Stimulated activated CD4-positive, alpha-beta T cell treated with anti-CD3 and anti-CD28 coated beads, Interleukin-12 subunit alpha, Interleukin-12 subunit beta, amount 100 ng/mL, for 4 hours (primary cell): Measurements from ENCODE around the gene LRP4.
"Not testable (repeated sequence)": the region's sequence is repeated elsewhere in the genome, so short reads cannot be mapped to it uniquely, and the experiment has no call there.

Experiments used
- DNase-seq: peaks from one replicate; pipeline ENCODE4 v3.0.0-alpha.2; 2020

LRP4 gene, protein sequence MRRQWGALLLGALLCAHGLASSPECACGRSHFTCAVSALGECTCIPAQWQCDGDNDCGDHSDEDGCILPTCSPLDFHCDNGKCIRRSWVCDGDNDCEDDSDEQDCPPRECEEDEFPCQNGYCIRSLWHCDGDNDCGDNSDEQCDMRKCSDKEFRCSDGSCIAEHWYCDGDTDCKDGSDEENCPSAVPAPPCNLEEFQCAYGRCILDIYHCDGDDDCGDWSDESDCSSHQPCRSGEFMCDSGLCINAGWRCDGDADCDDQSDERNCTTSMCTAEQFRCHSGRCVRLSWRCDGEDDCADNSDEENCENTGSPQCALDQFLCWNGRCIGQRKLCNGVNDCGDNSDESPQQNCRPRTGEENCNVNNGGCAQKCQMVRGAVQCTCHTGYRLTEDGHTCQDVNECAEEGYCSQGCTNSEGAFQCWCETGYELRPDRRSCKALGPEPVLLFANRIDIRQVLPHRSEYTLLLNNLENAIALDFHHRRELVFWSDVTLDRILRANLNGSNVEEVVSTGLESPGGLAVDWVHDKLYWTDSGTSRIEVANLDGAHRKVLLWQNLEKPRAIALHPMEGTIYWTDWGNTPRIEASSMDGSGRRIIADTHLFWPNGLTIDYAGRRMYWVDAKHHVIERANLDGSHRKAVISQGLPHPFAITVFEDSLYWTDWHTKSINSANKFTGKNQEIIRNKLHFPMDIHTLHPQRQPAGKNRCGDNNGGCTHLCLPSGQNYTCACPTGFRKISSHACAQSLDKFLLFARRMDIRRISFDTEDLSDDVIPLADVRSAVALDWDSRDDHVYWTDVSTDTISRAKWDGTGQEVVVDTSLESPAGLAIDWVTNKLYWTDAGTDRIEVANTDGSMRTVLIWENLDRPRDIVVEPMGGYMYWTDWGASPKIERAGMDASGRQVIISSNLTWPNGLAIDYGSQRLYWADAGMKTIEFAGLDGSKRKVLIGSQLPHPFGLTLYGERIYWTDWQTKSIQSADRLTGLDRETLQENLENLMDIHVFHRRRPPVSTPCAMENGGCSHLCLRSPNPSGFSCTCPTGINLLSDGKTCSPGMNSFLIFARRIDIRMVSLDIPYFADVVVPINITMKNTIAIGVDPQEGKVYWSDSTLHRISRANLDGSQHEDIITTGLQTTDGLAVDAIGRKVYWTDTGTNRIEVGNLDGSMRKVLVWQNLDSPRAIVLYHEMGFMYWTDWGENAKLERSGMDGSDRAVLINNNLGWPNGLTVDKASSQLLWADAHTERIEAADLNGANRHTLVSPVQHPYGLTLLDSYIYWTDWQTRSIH (N-terminal part only)

DNA sequence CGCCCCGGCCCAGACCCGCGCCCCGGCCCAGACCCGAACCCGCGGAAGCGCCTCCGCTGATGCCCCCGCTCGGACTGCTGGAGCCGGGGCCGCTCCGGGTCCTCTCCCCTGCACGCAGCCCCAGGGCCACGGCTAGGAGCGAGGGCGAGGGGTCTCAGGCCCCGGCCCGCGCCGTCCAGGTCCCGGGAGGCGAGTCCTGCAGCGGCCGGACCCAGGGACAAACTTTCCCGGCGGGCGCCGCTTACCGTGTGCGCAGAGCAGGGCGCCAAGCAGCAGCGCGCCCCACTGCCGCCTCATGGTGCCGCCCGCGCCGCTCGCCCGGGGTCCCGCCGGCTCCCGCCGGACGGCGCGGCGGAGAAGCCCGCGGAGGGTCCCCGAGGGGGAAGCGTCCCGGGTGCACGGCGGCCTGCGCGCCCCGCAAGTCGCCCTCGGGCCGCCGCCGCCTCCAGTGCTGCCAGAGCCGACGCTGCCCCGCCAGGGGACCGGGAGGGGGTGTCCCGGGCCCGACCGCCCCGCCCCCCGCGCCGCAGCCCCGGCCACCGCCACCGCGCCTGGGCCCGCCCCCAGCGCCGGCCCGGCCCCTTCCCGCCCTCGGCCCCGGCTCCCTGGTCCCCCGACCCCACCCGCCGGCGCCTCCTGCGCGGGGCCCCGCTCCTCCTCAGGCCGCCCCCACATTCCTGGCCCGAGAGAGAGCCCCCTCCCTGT is at the start of gene LRP4:
Gene LRP4, minus strand, starts transcription at position 468 of the 705 bp plus-strand sequence. Its CDS starts 171 bp downstream, at position 297.
- DNase-seq: peak; percentile 45

DNA sequence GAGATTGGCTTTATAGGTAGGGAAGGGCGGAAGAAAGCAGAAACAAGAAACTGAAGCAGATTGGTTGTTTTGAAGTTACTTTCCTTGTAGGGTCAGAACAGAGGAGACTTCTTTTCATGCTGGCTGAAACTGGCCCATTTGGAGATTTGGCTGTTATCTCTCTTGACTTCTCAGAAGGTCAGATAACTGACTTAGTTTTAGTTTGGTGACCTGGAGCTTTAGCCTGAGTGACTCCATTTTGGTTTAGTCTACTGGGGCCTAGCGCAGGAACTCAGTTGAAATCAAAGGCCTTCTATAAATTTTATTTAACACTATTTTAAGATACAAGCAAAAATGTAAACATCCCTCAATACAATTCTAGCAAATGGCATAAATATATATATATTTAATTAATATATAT is 49.6 kb upstream of the LRP4 start:
- DNase-seq: no peak

DNA sequence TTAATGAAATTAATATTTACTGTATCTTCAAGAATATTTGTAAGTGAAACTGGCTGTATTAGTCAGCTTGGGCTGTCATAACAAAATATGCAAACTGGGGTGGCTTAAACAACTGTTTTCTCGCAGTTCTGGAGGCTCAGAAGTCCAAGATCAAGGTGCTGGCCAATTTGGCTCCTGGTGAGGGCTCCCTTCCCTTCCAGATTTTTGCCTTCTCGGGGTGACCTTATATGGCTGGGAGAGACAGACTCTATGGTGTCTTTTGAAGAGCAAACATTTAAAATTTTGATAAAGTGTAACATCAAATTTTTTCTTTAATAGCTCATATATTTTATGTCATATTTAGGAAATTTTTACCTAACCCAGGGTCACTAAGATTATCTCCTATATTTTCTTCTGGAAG is 48.4 kb upstream of the LRP4 start:
- no peak for DNase-seq

DNA sequence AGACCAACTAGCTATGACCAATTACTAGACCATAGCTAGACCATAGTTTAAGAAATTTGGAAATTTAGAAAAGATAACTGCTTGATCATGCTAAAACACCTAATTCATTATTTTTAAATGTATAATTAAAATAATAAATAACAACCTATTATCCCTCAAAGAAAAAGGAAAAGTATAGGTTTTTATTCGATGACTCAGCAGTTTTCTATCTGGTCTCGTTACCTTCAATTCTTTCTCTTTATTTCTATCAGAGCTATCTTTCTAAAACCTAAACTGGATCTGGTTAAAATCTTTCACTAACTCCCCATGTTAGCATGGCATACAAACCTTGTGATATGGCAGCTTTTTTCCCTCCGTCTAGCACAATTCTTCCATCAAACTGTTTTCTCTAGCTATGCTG is 45.5 kb upstream of the LRP4 start:
- no peak for DNase-seq

DNA sequence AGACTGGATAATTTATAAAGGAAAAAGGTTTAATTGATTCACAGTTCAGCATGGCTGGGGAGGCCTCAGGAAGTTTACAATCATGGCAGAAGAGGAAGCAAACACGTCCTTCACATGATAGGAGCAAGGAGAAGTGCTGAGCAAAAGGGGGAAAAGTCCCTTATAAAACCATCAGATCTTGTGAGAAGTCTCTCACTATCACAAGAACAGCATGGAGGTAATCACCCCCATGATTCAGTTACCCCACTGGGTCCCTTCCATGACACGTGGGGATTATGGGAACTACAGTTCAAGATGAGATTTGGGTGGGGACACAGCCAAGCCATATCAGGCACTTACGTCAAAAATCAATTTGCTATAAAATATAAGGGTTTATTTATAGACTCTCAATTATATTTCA is 43.5 kb upstream of the LRP4 start:
- DNase-seq: not testable (repeated sequence)

DNA sequence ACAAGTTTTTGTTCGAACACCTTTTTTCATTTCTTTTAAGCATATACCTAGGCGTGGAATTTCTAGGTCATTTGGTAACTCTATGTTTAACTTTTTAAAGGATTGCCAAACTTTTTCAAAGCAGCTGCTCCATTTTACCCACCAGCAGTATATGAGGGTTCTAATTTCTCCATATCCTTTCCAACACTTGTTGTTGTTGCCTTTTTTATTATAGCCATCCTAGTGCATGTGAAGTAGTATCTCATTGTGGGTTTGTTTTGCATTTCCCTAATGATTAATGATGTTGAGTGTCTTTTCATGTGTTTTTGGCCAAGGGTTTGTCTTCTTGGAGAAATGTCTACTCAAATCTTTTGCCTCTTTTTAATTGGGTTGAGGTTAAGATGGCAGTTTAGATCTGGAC is 42.7 kb upstream of the LRP4 start:
- no peak for DNase-seq

DNA sequence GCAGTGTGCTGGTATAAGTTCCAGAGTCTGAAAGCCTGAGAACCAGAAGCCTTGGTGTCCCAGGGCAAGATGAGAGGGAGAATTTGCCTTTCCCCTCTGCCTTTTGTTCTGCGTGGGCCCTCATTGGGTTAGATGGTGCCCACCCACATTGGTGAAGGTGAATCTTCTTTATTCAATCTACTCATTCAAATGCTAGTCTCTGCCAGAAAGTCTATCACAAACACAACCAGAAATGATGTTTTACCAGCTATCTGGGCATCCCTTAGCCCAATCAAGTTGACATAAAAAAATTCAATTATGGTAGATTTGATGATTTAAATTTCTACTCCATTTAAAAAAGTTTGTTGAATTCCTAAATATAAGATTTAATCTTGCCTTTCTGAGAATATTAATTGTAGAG is 40.4 kb upstream of the LRP4 start:
- DNase-seq: no peak

DNA sequence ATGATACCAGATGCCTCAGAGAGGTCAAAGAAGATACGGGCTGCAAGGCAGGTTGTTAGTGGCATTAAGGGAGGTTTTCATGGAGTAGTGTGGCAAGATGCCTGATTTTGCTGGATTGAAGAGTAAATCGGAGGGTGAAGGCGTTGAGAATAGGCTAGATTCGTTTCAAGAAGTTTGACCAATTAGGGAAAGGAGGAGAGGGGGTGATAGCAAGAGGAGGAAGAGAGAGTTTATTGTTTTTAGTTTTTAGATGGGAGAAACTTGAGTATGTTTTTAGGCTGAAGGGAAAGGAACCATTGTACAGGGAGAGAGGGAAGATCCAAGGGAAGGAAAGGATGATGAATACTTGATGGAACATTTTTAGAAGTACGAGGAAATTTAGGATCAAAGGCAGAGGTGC is 34.7 kb upstream of the LRP4 start:
- DNase-seq: no peak

DNA sequence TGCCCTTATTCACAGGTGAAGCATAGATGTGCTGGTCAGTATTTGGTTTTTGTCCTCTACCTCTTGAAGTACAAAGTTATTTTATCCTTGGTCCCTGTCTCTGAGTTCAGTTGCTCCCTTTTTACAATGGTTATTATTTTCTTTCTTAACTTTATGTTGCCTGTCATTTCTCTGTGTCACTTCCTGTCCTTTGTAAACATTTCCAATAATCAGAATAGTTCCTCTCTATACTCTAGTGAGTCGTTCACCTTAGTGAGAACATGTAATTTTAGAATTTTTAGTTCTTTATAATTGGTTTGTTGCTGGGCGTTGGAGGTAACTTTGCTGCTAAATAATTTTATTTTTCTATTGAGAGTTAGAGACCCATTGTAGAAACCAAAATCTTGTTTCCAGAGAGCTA is 34.2 kb upstream of the LRP4 start:
- no peak for DNase-seq

DNA sequence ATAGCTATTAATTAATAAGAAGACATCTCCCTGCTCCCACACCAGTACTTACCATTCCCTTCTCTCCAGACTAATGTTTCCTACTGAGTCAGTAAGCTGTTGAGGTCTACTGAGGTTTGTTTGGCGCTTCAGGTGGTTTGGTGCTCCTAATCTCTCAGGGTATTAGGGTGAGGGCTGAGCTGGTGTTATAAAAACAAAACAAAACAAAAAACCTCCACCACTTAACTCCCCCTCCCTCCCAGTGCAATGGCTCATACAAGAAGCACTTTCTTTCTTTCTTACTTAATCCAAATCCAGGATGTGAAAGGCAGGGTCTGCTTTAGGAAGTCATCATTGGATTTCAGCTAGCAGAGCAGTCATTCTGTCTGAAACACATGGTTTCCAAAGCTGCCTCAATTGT is 33.5 kb upstream of the LRP4 start:
- DNase-seq: no peak

DNA sequence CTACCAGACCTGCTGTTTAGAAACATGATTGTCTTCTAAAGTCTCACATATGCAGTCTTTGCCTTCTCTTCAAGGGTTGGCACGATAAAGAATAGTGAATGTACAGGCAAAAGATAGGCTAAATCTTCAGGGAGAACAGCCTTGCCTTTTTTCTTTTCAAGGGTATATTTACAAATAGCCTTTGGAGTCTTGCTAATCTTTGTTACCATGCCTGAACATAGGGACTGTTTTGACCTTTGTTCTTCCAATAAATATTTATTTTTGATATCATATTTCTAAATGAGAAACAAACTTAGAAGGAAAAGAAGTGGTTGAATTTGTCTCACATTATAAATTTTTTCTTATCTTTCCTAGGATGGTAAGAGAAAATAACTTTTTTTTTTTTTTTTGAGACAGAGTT is 30.9 kb upstream of the LRP4 start:
- no peak for DNase-seq

DNA sequence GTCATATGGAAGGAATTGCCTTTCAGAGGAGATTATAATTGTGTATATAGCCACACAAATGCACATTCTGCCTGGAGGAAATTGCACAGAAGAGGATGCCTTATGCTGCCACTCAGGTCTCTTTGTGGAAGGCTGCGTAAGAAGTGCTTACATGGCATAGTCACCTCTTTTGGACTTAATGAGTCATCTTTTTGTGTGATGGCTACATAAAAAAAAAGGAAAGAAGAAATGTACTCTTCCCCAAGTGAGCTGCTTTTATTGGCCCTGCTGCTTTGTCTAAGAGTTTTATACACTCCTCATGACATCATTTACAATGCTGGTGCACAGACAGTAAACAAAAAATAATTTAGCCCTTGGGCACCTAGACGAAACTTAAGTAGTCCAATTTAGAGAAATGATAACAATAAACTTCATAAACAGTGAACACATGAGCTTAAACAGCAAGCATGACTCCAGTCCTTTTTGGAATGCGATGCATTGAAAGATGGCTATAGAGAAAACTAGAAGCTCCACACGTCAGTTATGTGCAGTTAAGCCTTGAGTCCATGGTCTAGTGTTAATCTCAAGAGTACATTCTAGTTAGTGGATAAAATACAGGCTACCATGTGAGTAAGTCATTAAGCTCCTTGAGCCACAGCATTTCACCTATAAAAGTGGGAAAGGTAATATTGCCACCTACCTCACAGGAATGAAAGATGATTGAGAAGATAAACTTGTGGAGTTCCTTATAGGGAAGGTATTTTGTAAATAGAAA is 30.2 kb upstream of the LRP4 start:
- DNase-seq: no peak

DNA sequence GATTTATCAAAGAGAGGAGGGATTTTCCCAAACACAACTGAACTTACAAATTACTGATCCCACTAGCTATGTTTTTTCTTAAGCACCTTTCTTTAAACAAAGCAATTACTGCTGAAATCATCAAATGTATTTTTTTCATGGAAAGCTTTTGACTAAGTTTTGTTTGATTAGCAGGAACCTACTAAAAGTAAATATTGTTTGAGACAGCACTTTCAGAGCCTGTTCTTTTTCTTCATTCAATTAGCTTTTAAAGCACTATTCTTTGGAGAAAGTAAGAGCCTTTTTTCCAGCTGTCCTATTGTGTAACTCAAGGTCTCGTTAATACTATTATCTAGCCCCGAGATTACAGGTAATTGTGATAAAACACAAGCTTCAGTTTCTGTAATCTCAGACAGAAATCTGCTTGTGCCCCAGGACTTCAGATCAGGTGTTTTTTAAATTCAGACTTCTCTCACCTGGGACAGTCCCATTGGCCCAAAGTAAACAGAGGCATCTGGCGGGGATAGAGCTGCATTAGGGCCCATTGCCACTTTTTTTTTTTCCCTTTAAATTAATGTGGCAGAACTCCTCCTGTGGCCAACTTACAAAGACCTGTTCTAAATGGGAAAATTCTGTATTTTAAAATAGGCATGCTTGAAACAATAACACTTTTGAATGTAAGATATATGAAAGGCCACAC is 29.2 kb upstream of the LRP4 start:
- DNase-seq: no peak

DNA sequence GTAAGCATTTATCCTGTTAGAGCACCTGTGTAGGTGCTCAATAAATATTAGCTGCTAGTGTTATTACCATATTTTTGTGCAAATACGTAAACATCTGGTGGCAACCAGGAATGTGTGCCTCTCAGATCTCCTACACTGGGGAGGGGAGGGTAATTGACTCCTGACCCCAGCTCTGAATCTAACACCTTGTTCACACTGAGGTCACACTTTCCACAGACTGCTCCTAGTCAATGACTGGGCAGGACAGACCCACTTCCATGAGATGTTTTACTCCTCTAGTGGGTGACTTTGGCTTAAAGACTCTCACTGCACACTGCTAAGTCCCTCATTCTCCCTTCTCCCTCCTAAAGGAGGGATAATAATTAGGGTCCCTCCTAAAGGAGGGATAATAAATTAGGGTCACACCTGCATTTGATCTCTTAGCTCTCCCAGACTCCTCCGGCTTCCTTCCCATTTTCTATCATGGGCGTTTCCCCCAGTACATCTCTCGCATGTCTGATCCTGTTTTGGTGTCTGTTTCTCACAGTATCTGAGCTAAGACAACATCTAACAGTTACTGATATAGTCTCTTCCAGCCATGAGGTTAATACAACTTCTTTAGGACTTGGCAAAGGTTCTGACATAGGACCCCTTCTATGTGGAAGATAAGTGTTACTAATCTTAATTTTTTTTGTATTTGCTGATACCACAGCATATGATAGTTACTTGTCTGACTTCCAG is 26.2 kb upstream of the LRP4 start:
- no peak for DNase-seq

DNA sequence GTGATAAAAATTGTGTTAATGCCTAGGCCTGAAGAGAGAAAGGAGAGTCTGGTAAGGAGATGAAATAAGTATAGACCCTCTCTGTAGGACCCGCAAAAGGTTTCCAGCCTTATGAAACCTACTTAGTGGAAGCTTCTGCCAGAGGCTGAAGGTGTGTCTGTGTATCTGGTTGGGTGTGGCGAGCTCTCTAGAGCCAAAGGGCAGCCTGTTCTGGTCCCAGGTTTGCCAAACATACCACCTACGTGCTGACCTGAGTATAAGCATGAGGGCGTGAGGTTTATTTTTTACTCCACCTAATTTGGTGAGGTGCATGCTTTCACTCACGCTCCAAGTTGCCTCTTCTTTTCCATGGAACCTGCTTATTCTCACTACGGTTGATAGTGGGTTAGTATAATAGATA is 23.8 kb upstream of the LRP4 start:
- no peak for DNase-seq

DNA sequence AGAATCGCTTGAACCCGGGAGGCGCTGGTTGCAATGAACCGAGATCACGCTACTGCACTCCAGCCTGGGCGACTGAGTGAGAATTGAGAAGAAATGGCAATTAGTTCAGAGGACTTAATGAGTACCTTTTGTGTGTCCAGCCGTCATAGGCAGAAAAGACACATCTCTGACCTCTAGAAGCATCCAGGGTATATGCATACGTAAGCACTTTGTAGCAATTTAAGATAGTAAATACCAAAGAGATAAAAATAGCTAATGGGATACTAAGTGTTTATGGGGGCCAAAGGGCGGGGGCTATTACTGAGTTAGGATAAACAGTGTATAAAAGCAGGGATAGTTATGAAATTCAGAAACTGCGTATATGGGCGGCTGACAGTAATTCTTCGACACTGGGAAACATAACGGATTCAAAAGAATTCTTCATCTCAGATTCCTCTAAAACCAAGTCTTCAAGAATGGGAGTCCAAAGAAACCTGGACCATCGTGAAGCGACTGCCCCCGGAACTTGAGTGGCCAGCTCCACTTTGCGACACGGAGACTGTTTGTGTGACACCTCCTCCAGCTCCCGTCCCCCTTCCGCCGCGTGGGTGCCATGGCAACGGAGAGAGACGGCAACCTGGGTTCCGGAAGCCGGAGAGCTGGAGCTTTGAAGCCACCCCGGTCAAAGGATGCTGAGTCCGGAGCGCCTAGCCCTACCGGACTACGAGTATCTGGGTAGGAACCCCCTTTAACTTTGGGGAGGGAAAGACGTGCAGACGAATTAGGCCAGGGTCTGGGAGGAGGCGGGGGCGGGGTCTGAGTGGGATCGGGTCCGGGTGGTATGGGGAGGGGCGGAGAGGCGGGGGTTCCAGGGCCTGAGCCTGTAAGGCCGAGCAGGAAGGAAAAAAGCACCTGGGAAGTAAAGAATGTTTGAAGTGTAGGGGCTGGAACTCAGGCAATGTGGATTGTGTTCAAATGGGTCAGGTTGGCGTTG is 18.1 kb upstream of the LRP4 start, which contains the start of gene CSTPP1:
Gene CSTPP1, plus strand, starts transcription at position 624 of the 973 bp plus-strand sequence. Its CDS starts 45 bp downstream, at position 669.
- DNase-seq: peak; percentile 94

DNA sequence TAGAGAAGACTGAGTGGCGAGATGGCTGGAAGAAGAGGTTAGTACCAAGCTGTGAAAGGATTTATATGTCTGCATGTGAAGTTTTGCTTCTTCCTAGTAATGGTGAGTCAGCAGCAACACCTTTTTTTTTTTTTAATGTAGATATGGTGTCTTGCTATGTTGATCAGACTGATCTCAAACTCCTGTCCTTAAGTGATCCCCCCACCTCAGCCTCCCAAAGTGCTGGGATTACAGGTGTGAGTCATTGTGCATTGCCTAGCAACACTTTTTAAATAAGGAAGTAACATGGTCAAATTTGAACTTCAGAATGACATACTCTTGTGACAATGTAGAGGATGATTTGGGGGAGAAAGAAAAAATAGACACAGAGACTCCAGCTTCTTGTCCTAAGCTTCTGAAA is 11.7 kb upstream of the LRP4 start:
- DNase-seq: no peak

DNA sequence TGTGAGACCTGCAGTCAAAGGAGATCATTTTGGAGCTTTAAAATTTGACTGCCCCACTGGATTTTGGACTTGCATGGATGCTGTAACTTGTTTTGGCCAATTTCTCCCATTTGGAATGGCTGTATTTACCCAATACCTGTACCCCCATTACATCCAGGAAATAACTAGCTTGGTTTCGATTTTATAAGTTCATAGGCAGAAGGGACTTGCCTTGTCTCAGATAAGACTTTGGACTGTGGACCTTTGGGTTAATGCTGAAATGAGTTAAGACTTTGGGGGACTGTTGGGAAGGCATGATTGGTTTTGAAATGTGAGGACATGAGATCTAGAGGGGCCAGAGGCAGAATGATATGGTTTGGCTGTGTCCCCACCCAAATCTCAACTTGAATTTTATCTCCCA is 10.4 kb upstream of the LRP4 start:
- not testable (repeated sequence) for DNase-seq

DNA sequence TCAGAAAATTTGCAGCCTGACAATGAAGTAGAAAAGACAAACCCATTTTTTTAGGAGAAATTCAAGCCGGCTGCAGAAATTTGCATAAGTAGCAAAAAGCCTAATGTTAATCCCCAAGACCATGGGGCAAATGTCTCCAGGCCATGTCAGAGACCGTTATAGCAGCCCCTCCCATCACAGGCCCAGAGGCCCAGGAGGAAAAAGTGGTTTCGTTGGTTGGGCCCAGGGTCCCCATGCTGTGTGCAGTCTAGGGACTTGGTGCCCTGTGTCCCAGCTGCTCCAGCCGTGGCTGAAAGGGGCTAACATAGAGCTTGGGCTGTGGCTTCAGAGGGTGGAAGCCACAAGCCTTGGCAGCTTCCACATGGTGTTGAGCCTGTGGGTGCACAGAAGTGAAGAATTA is 9.6 kb upstream of the LRP4 start:
- not testable (repeated sequence) for DNase-seq
